HG03159 (cell line): Measurements from ENCODE around the gene AVPR2.

Experiments
- ATAC-seq: cut with Tn5 transposase; IDR thresholded peaks from one replicate; pipeline ENCODE4 v1.9.1; 2021; ENCODE audit warnings: mild to moderate bottlenecking, moderate library complexity; ENCODE audit not compliant: unreplicated experiment

AVPR2 gene

DNA sequence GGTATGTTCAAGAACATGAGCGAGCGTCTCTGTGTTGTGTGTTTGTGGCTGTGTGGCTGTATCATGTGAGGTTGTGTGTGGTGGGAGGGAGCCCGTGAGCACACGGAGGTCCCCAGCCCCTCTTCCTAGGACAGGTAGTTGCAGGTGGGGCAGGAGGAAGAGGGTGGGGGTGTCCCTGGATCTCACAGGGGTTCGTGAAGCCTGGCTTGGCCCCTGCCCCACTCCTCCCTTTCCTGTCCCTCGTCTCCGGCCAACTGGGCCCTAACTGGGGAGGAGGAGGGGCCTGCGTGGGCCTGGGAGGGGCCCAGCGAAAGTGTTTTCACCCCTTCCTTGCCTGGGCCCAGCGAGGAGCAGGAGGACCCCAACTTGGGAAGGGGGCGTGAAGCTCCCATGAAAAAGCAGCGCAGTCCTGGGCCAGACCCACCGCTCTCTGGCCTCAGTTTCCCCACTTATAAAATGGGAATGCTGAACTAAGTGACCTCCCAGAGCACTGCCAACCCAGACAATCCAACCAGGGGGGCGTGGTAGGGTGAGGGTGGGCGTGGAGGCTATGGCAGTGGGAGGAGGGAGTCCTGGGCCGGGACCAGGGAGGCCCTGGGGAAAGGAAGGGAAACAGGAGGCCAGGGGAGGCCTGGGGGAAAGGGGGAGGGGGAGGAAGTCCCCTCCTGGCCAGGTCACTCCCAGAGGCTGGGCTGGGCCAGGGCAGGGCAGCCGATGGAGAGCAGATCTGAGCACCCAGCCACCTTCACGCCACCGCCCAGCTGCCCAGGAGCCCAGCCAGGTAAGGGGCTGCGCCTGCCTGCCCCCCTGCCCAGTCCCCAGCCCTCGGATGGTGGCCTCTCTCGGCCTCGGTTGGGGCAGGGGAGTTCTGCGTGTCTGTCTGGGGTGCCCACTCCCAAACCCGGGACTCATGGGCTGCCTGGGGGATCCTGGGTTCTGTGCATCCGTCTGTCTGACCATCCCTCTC is at the start of gene AVPR2:
TSS of gene AVPR2 (plus strand) at position 683 of the 967 bp plus-strand sequence. CDS start 473 bp downstream, outside the sequence.
- ATAC-seq: no peak

DNA sequence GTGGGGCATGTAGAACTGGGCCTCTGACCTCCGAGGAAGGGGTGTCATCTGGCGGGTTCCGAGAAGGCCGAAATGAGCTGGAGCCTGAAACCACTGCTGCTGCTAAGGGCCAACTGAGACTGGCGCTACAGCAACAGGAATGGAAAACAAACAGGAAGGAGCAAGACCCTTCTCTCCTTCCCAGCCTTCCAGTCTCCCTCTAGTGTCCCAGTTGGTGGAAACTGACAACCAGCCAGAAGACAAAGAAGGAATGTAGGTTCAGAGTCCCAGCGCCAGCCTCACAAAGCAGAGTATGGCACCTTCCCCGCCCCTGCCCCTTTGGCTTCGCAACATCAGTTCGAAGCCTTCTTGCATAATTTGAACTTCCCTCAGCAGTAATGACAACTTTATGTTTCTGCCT is 49.8 kb upstream of the AVPR2 start:
- no peak for ATAC-seq

GRCh38 chrX:153857348-153857903 is 47.0 kb upstream of the AVPR2 start:
- ATAC-seq: no peak

DNA sequence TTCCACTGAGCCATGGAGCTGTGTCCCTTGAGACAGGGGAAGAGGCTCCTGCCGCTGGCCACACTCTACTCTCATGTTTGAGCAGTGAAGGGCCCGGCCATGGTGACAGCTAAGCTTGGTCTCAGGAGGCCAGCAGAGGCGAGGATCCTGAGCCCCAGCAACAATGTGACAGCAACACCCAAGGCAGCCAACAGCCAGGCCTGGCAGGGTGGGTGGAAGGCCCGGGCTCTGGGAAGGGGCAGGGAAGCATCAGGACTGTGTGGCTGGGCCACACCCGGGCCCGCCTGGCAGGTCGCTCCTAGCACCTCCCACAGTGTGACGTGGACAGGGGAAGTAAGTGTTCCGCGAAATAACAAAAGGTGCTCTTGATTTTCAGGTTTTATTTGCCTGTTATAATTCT is 43.3 kb upstream of the AVPR2 start:
- ATAC-seq: no peak

DNA sequence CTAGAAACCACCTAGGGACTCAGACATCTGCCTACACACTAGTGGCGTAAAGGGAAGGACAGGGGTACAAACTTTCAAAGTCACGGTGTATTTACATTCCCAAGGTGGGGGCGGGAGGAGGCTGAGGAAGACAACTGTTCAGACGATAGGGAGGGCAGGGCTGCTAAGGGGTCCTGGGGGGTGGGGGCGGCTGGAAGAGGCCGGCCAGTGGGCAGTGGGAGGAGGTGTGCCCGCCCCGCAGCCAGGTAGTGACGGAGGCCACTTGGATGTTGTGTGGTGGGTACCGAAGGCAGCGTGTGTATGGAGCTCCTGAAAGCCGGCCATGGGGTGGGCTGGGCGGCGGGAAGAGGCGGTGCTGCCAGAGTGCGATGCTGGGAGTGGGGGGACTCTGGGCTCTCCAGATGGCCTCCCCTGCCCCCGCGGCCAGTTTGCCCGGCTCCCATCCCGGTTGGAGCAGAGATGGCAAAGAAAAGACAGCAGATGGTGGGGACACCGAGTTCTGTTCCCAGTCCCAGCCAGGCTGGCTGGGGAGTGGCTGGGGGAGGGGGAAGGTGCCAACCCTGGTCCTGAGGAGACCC is 42.7 kb upstream of the AVPR2 start:
- ATAC-seq: no peak

DNA sequence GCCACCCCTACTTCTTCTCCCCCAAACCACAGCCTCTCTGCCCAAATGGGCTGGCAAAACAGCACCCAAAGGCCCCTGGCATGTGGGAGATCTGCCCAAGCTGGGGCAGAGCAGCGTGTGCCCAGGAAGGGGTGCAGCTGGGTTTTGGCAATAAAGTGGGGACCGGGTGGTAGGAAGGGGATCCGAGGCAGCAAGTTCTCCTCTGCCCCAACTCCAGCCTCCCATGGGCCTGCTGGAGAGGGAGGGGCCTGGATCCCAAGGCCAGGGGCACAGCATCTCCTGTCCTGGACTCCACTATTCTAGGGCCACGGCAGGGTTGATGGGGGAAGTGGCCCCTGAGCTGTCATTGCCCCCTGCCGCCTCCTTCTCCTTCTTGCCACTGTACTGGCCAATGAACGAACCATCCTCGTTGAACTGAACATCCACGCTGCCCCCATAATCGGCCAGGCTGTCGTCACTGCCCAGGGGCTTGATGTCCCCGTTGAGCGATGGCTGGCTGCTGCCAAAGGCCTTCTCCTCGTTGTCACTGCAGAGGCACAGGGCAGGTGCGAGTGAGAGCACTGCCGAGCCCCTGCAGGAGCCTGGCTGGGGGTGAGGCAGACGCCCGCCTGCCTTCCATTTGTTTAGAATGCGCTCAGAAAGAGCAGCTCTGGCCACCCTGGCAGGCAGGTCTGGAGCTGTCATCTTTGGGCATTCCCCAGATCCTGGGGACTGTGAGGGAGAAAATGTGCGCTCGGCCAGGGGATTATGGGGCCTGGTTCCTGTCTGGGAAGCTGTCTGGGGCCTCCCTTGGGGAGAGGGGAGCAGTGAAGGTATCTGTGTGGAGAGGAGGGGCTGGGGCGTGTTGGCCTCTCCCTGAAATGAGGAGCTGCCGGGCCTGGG is 41.9 kb upstream of the AVPR2 start:
- ATAC-seq: no peak

- no peak for ATAC-seq
Measured at GRCh38 chrX:153863251-153863991, 41.1 kb upstream of the AVPR2 start.

DNA sequence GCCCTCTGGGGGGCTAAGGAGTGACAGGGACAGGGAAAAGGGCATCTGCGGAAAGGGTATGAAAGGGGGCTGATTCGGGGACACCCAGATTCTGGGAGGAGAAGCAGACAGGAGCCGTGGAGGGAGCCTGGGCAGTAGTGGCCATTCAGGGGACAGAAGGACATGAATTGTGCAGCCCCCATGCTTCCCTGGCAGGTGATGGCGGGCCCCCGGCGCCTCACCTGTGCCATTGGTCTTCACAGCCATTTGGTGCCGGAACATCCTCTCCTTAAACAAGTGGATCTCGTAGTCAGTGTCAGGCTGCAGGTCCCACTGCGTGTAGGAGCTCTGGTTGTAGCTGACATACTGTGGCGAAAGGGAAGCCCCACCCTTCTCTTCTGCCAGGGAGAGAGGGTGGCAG is 40.4 kb upstream of the AVPR2 start:
- ATAC-seq: no peak

DNA sequence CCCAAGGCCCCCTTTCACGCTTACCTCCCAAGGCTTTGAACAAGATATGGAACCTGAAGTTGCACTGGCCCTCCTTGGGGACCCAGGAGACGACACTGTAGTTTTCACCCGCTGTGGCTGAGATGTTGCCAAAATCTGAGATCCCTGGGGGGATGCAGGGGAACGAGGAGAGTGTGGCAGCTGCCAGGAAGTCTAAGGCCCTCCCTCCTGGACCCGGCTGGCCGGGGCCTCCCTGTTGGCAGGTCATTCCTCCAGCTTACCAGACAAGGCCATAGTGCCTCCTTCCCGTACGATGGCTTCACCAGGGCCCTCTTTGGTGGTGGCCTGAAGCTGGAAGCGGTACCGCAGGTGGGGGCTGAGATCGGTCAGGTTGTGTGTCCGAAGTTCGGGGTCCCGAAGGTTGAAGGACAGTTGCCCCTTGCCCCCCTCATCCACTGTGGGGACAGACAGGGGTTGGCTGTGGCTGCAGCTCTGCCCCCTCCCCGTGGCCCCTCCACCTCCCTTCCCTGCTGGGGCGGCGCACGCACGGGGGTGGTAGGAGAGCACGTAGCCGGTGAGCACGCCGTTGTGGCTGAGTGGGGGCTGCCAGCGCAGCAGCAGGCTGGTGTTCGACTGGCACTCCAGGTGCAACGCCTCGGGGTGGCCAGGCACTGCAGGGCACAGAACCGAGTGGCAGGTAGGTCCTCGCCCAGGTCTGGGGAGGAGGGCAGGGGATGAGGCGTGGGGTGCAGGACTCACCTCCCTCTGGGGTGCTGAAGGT is 39.7 kb upstream of the AVPR2 start:
- ATAC-seq: no peak

DNA sequence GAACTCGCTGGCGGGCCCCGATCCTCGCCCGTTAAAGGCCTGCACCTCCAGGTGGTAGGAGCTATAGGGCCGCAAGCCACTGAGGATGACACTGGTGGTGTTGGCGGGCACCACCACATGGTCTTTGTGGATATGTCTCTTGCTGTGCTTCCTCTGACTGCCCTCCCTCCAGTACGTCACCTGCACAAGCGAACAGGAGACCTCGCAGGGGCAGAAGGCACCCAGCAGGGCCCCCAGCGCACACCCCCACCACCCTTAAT is 39.2 kb upstream of the AVPR2 start:
- ATAC-seq: no peak

- no peak for ATAC-seq
Measured at GRCh38 chrX:153865685-153866084, 38.8 kb upstream of the AVPR2 start.

GRCh38 chrX:153866302-153867019 is 38.0 kb upstream of the AVPR2 start:
- no peak for ATAC-seq

DNA sequence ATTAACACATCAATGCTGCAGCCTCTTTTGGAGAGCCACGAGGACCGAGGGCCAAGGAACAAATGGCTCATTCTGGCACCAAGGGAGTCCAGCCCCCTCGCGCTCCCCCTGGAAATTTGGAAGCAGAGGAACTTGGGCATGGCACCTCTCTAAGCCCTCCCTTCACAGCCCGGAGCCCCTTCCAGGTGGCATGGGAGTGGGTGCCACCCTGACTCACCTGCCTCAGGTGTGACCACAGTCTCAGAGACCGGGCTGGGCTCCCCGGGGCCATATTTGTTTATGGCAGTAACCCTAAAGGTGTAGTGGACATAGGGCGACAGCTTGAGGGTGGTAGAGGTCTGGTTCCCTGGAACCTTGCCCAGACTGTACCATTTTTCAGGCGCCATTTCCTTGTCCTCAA is 37.3 kb upstream of the AVPR2 start:
- no peak for ATAC-seq

- ATAC-seq: no peak
Measured at GRCh38 chrX:153867671-153868070, 36.8 kb upstream of the AVPR2 start.

DNA sequence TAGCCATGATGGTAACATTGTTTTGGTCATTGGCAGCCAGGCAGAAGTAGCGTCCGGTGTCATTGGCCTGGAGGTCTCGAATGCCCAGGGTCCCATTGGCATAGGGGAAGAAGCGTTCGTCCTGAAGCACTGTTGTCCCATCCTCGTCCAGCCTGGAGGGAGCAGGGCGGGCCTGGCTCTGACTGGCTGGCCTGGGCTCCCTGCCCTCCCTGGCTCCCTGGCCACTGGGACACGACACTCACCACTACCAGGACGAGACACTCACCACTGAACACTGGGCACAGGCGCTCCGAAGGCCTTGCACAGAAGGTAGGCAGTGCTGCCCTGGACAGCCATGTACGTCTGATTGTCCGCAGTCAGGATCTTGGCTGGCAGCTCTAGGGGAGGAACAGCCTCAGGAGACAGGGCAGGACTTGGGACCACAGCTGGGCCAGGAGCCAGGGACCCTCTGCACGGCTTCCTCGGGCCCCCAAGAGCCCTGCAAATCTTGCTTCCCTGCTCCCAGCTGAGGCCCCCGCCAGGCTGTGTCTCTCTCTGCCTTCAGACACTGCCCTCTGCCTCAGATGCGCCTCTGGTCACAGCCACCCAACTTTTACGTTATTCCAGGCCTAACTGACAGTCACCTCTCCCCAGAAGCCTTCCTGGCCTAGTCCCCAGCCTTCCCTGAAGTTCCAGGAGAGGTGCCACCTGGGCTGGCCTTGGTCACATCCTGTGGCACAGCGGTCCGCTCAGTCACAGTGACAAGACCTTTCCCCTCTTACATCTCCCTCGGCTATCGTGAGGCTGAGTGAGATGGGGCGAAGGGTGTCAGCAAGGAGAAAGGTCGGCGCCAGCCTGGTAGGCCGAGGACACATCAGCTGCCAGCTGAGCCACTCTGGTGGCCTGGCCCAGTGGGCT is 35.6 kb upstream of the AVPR2 start:
- no peak for ATAC-seq

- ATAC-seq: no peak
Measured at GRCh38 chrX:153869473-153870287, 34.8 kb upstream of the AVPR2 start.

DNA sequence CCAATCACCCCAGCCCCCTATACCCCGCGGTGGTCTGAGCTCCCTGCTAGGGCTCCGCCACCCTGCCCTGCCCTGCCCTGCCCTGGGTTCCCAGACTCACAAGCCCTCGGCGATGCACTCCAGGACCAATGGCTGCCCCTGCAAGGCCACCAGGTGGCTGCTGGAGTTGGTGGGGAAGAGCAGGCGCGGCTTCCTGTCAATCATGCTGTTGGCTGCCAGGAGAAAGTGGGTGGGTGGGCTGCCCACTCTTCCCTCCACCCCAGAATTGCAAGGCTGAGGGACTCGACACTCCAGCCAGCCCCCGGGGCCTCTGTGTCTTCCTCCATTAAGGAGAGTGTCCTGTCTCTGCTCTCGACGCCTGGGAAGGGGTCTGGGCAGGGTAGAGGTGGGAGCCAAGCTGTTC is 34.2 kb upstream of the AVPR2 start:
- no peak for ATAC-seq
